Psoas muscle (tissue), 8 donors: ENCODE results near the gene S1PR3. TPM values are rescaled to one million over a fixed set of nuclear protein-coding genes. Genes with fewer than 3 reads are reported as not detected.

Experiments
- ATAC-seq, 4 donors: fragments of 200-7000 bp; cut with Tn5 transposase; one replicate each; pipeline ENCODE4 v1.9.1; 2020; ENCODE audit warnings: moderate library complexity in 3 of 4, mild to moderate bottlenecking in 2 of 4
- DNase-seq, 2 donors: peaks; one replicate each; pipeline ENCODE4 v3.0.0-alpha.2; 2020
- H3K27ac ChIP-seq: fragments of 200-600 bp; one replicate; pipeline ENCODE4 v1.8.0; 2022
- H3K27me3 ChIP-seq, 3 donors: fragments of 200-600 bp in 1 of 3; one replicate each; pipeline versions ENCODE4 v1.6.1 to v1.8.0; 2013 to 2022; ENCODE audit warnings: low read length in 2 of 3, mild to moderate bottlenecking in 2 of 3, moderate library complexity in 1 of 3; ENCODE audit not compliant: insufficient read depth in 3 of 3
- H3K36me3 ChIP-seq, 2 donors: fragments of 200-600 bp in 1 of 2; one replicate each; pipeline versions ENCODE4 v1.6.1 to v1.8.0; 2013 to 2022; ENCODE audit warnings: low read depth in 1 of 2, mild to moderate bottlenecking in 1 of 2, moderate library complexity in 1 of 2; ENCODE audit not compliant: insufficient read depth in 1 of 2
- H3K4me1 ChIP-seq: fragments of 200-600 bp; one replicate; pipeline ENCODE4 v1.8.0; 2022
- H3K4me3 ChIP-seq: fragments of 200-600 bp; one replicate; pipeline ENCODE4 v1.8.0; 2022; ENCODE audit warnings: mild to moderate bottlenecking
- H3K9me3 ChIP-seq: fragments of 200-600 bp; one replicate; pipeline ENCODE4 v1.8.0; 2022
- CTCF ChIP-seq: fragments of 200-600 bp; IDR thresholded peaks from one replicate; pipeline ENCODE4 v1.8.0; 2022; ENCODE audit warnings: antibody characterized with exemption
- WGBS, 3 donors: extraction: QIAGEN DNeasy Blood & Tissue Kit; methylation state at CpG; one replicate each; pipeline versions ENCODE4 v1.1.6 to v1.1.7; 2013; 5-methylcytosine and 5-hydroxymethylcytosine counted together
- intact Hi-C, 2 donors: fragments of 100-400 bp; cut with DNase I; formaldehyde crosslinking; loops; one replicate each; pipeline versions ENCODE4 v1.11.0 to v1.14.2; 2022
- polyA plus RNA-seq, 3 donors: library from polyadenylated mRNA; stranded (reverse); fragments of 200-250 nt; gene quantifications; one replicate each; pipeline ENCODE4 v1.2.3, GENCODE V29; 2013
- total RNA-seq, 4 donors: library from RNA; stranded (reverse); fragmentation: NEBNext Ultra II Directional in 2 of 4; extraction: Animal tissue kit (Norgen Biotek cat#: 25700) in 2 of 4; gene quantifications; one replicate each; pipeline versions ENCODE4 v1.2.1 to v1.2.4, GENCODE V29; 2021 to 2023
- donor health status: healthy with polysubstance abuse.
- donor health status: DM: no; HTN: no; CAD: no; lungs with moderate emphysema.
- donor health status: Bipolar disorder and iron deficiency.
- donor health status: healthy.
- donor health status: DM: yes; HTN: yes; CAD: no.
- donor health status: DM: no; HTN: no; CAD: no.
- donor health status: DM: no; HTN: no; CAD: no.
- donor health status: DM: yes; HTN: yes; CAD: no.

Gene S1PR3
- total and polyA plus RNA-seq, 7 donors = 2.3 to 5.2 (median 4.7) TPM

GRCh38 chr9:88947581-88948573, 43.4 kb upstream of the S1PR3 start:
- Histone ChIP-seq H3K4me3 (no peak overlapping the region), H3K27me3 (peaks cover 0 to 3% (median 0%) of the 10 kb centered on the region in 3 donors), H3K36me3 (no peaks in the 10 kb centered on the region), H3K9me3 (no peaks in the 10 kb centered on the region), H3K4me1 (no peaks in the 10 kb centered on the region), H3K27ac (no peak overlapping the region)
- DNase-seq (no peak), ATAC-seq (no peak)
- TF ChIP-seq CTCF = no peak
- intact Hi-C loops = no loop called here
- 60 to 97% (median 71%) methylated on average over 5 of the region's 5 CpGs for WGBS, 3 donors

- intact Hi-C loops = no loop called here
- ATAC-seq = no peak
- H3K27me3 ChIP-seq = peaks cover 0 to 3% (median 0%) of the 10 kb centered on the region in 3 donors
- H3K4me3 ChIP-seq = no peak overlapping the region
- H3K27ac ChIP-seq = no peak overlapping the region
- H3K36me3 ChIP-seq = no peaks in the 10 kb centered on the region
- TF ChIP-seq CTCF = no peak
- no peaks in the 10 kb centered on the region for H3K9me3 ChIP-seq
- no peaks in the 10 kb centered on the region for H3K4me1 ChIP-seq
- no peak for DNase-seq
- WGBS, 3 donors = 9 to 20% (median 18%) methylated on average over 9 of the region's 9 CpGs
Measured at GRCh38 chr9:88949425-88949824, 41.8 kb upstream of the S1PR3 start.

GRCh38 chr9:88949961-88950340, 41.3 kb upstream of the S1PR3 start:
- no peaks in the 10 kb centered on the region for H3K9me3 ChIP-seq
- ATAC-seq (peak in 1 of 4 donors; percentile 10), DNase-seq (no peak)
- TF ChIP-seq CTCF = no peak
- H3K4me3 ChIP-seq = no peak overlapping the region
- H3K27me3 ChIP-seq = peaks cover 0 to 3% (median 0%) of the 10 kb centered on the region in 3 donors
- no peaks in the 10 kb centered on the region for H3K36me3 ChIP-seq
- intact Hi-C loops = no loop called here
- no peaks in the 10 kb centered on the region for H3K4me1 ChIP-seq
- WGBS, 3 donors = 10 to 20% (median 18%) methylated on average over 1 of the region's 1 CpG
- H3K27ac ChIP-seq = no peak overlapping the region

- no peak overlapping the region for H3K27ac ChIP-seq
- peaks cover 0 to 3% (median 0%) of the 10 kb centered on the region in 3 donors for H3K27me3 ChIP-seq
- H3K36me3 ChIP-seq = no peaks in the 10 kb centered on the region
- H3K4me1 ChIP-seq = no peaks in the 10 kb centered on the region
- intact Hi-C loops = no loop called here
- H3K4me3 ChIP-seq = no peak overlapping the region
- DNase-seq = no peak
- WGBS, 3 donors = 37 to 60% (median 43%) methylated on average over 10 of the region's 10 CpGs
- no peak for TF ChIP-seq CTCF
- peak in 1 of 4 donors; percentile 34 for ATAC-seq
- no peaks in the 10 kb centered on the region for H3K9me3 ChIP-seq
Measured at GRCh38 chr9:88950341-88951154, 40.7 kb upstream of the S1PR3 start.
